PC-3 (cell line): ENCODE data around the gene C10orf62.

ENCODE experiments used
- CTCF ChIP-seq: fragments of 300-600 bp; sonication (generic); conservative IDR thresholded peaks from 2 replicates; pipeline ENCODE4 v1.5.1; 2017; ENCODE audit warnings: antibody characterized with exemption, low read depth, mild to moderate bottlenecking, low read length
- EZH2 ChIP-seq: fragments of 300-600 bp; sonication (generic); IDR thresholded peaks from one replicate; pipeline ENCODE4 v1.6.1; 2017; ENCODE audit warnings: antibody characterized with exemption, mild to moderate bottlenecking, low read length; ENCODE audit not compliant: unreplicated experiment
- EZH2phosphoT487 ChIP-seq: fragments of 300-600 bp; sonication (generic); IDR thresholded peaks from 2 replicates; pipeline ENCODE4 v1.6.1; 2018; ENCODE audit warnings: mild to moderate bottlenecking, antibody characterized with exemption, low read length, borderline replicate concordance

DNA sequence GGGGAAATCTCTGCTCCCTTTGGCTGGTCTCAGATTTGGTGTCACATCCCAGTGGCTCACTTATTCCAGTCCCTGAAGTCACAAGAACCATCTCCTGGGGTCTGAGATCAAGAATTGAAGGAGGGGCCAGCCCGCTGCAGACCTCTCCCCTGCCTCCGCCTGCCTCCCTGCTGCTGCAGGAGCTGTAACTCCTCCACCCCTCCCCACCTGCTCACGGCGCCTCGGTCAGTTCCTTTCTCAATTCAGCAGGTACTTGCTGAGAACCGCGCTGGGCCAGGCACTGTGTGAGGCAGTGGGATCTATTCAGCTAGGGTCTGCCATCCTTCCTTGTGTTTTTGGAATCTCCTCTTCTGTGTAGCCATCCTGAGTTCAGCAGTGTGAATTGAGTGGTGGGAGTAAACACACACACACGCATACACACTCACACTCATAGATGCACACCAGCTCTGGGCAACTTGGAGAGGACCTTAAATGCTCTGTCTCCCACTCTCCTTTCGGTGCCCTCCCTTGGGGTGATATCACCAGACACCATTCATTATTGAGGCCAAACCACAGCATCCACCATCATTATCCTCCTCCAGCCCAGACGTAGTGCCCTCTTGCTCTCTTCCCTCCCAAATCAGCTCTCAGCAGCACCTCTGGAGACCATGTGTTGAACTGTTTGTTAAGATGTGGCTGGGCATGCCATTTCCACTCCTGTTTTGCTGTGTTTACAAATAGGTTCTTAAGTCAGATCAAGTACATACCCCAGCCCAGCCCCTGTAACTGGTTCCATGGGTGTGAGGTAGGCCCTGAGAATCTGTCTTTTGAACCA is 39.0 kb upstream of the C10orf62 start:
- no peak for TF ChIP-seq CTCF
- TF ChIP-seq EZH2 = no peak
- TF ChIP-seq EZH2phosphoT487 = no peak
